Endothelial cell of umbilical vein (primary cell): ENCODE data around the gene PTGES2. TPM values are rescaled to one million over a fixed set of nuclear protein-coding genes. Genes with fewer than 3 reads are reported as not detected.

Experiments used
- Bru-seq: library from RNA; stranded (reverse); fragments of 400-500 nt; gene quantifications from one replicate; lab custom pipeline; 2021; lab: Mats Ljungman, UMichigan
- BruChase-seq, 2 experiments: library from RNA; stranded (reverse); fragments of 400-500 nt; gene quantifications; one replicate each; lab custom pipeline; 2021; lab: Mats Ljungman, UMichigan
- BruUV-seq: library from RNA; stranded (reverse); fragments of 400-500 nt; replicated peaks from 2 replicates; lab custom pipeline; 2021; lab: Mats Ljungman, UMichigan
- CTCF ChIA-PET: fragments of 300-600, 350-600 bp; sonication (Branson Sonifier 250); formaldehyde crosslinking; loops from one replicate; lab custom pipeline; 2021; ENCODE audit warnings: antibody characterized with exemption, inconsistent platforms; lab: Charles Lee
- POLR2A ChIA-PET: fragments of 300-600, 350-600 bp; sonication (Branson Sonifier 250); formaldehyde crosslinking; loops from one replicate; lab custom pipeline; 2021; ENCODE audit warnings: antibody characterized with exemption, inconsistent platforms; lab: Charles Lee
- DNase-seq: peaks from one replicate; pipeline ENCODE4 v3.0.0-alpha.2; 2011; ENCODE audit warnings: low read depth, low spot score
- FAIRE-seq: peaks from 2 replicates; lab custom pipeline; 2011; peaks lifted over from hg19 to GRCh38; lab: Jason Lieb, UNC
- H2AFZ ChIP-seq: 2 replicates; pipeline ENCODE4 v1.6.0; 2012; ENCODE audit warnings: low read depth, low read length, control low read depth, inconsistent platforms
- H3K27ac ChIP-seq: 2 replicates; pipeline ENCODE4 v1.5.1; 2011; ENCODE audit warnings: low read depth, mild to moderate bottlenecking, control low read depth, low read length, moderate library complexity; ENCODE audit not compliant: insufficient read depth
- H3K27me3 ChIP-seq, 2 experiments: 2 replicates each; pipeline versions ENCODE4 v1.6.0 to v1.6.1; 2011; ENCODE audit warnings: low read length in 2 of 2, mixed read lengths in 1 of 2; ENCODE audit not compliant: control insufficient read depth in 2 of 2, insufficient read depth in 2 of 2
- H3K36me3 ChIP-seq, 2 experiments: 2 replicates in 1 of 2; 3 replicates in 1 of 2; pipeline ENCODE4 v1.5.1; 2011; ENCODE audit warnings: low read length in 2 of 2, mild to moderate bottlenecking in 1 of 2, moderate library complexity in 1 of 2; ENCODE audit not compliant: control insufficient read depth in 2 of 2, insufficient read depth in 2 of 2; ENCODE audit errors: extremely low read depth in 1 of 2
- H3K4me1 ChIP-seq: 3 replicates; pipeline ENCODE4 v1.5.1; 2011; ENCODE audit warnings: mild to moderate bottlenecking, low read length; ENCODE audit not compliant: control insufficient read depth, insufficient read depth; ENCODE audit errors: extremely low read depth
- H3K4me2 ChIP-seq: 2 replicates; pipeline ENCODE4 v1.6.1; 2011; ENCODE audit warnings: low read length, control low read depth, mixed read lengths; ENCODE audit not compliant: insufficient read depth
- H3K4me3 ChIP-seq, 3 experiments: fragments of 200-600 bp in 1 of 3; sonication (generic), shearing (Covaris generic) in 1 of 3; replicated peaks in 1 of 3; 2 replicates each; pipeline ENCODE4 v1.5.1; 2011 to 2016; ENCODE audit warnings: control low read depth in 3 of 3, low read length in 3 of 3, mild to moderate bottlenecking in 2 of 3, inconsistent platforms in 1 of 3, low read depth in 1 of 3, moderate library complexity in 1 of 3; ENCODE audit not compliant: insufficient read depth in 1 of 3
- H3K79me2 ChIP-seq: 2 replicates; pipeline ENCODE4 v1.6.0; 2012; ENCODE audit warnings: low read length, inconsistent platforms; ENCODE audit not compliant: control insufficient read depth, insufficient read depth
- H3K9ac ChIP-seq: replicated peaks from 2 replicates; pipeline ENCODE3; 2011; ENCODE audit warnings: low read length, control low read depth; ENCODE audit not compliant: insufficient read depth; ENCODE audit errors: extremely low read depth
- H3K9me1 ChIP-seq: replicated peaks from 3 replicates; pipeline ENCODE4 v1.6.0; 2011; ENCODE audit warnings: mild to moderate bottlenecking, low read length; ENCODE audit not compliant: control insufficient read depth, insufficient read depth; ENCODE audit errors: extremely low read depth
- H3K9me3 ChIP-seq: replicated peaks from 2 replicates; pipeline ENCODE4 v1.5.1; 2012; ENCODE audit warnings: low read length, inconsistent platforms; ENCODE audit not compliant: control insufficient read depth, insufficient read depth
- H4K20me1 ChIP-seq: replicated peaks from 2 replicates; pipeline ENCODE3; 2011; ENCODE audit warnings: mild to moderate bottlenecking, low read length; ENCODE audit not compliant: control insufficient read depth, insufficient read depth; ENCODE audit errors: extremely low read depth
- EZH2 ChIP-seq: IDR thresholded peaks from 2 replicates; pipeline ENCODE4 v1.6.1; 2012; ENCODE audit warnings: borderline replicate concordance, low read depth, mild to moderate bottlenecking, moderate library complexity, low read length, inconsistent platforms; ENCODE audit not compliant: severe bottlenecking
- FOS ChIP-seq: IDR thresholded peaks from 2 replicates; pipeline ENCODE4 v1.6.1; 2011; ENCODE audit warnings: mild to moderate bottlenecking, low read length, moderate library complexity, borderline replicate concordance; ENCODE audit not compliant: insufficient read depth
- GATA2 ChIP-seq: IDR thresholded peaks from 2 replicates; pipeline ENCODE4 v1.7.0; 2011; ENCODE audit warnings: low read depth, mild to moderate bottlenecking, moderate library complexity, mixed read lengths, low read length; ENCODE audit not compliant: insufficient read length, insufficient read depth
- MAX ChIP-seq: IDR thresholded peaks from 2 replicates; pipeline ENCODE4 v1.6.1; 2011; ENCODE audit not compliant: insufficient read depth, insufficient read length
- MYC ChIP-seq: IDR thresholded peaks from one replicate; pipeline ENCODE4 v1.6.1; 2011; ENCODE audit warnings: mild to moderate bottlenecking, low read depth, low read length
- POLR2A ChIP-seq: IDR thresholded peaks from 2 replicates; pipeline ENCODE4 v1.6.1; 2012; ENCODE audit warnings: low read depth, mild to moderate bottlenecking, control low read depth, low read length
- dilution Hi-C: fragments of 300-500 bp; cut with MboI; formaldehyde crosslinking; loops from one replicate; pipeline ENCODE4 v1.15.0; 2019; ENCODE audit warnings: low sequenced_read_pairs; ENCODE audit not compliant: extremely low pct_ligation_motif_present
- intact Hi-C: fragments of 100-400 bp; cut with micrococcal nuclease; formaldehyde crosslinking; loops from one replicate; pipeline ENCODE4 v1.10.0; 2022
- long read RNA-seq: library from polyadenylated mRNA; stranded (forward); transcript quantifications from one replicate; pipeline ENCODE4 v2.0.0, GENCODE V29; 2021
- polyA minus RNA-seq, 3 experiments: library from RNA; depleted of rRNA, polyadenylated mRNA; stranded (reverse); fragments of >200 nt; gene quantifications; 1 replicate in 1 of 3; 2 replicates in 2 of 3; pipeline ENCODE4 v1.2.3, GENCODE V29; 2011
- polyA plus RNA-seq, 4 experiments: library from polyadenylated mRNA; depleted of rRNA in 3 of 4; stranded (reverse) in 3 of 4; unstranded in 1 of 4; fragments of >200 nt; gene quantifications; 2 replicates each; pipeline versions ENCODE4 v1.2.1 to v1.2.3, GENCODE V29; 2011 to 2012; ENCODE audit warnings: missing spikeins in 1 of 4
- total RNA-seq: library from RNA; stranded (reverse); gene quantifications from 2 replicates; pipeline ENCODE4 v1.2.3, GENCODE V29; 2021

Gene PTGES2
- total RNA-seq (64.2 and 69.6 TPM in 2 replicates), polyA plus RNA-seq (69.8 and 69.9 TPM in 2 replicates), polyA minus RNA-seq (45.6 and 48.0 TPM in 2 replicates), Bru-seq, nascent RNA (percentile 57 among the genes with signal in this experiment), BruChase-seq, experiment 1, labeled RNA remaining after a 6-hour chase (percentile 74 among the genes with signal in this experiment), BruChase-seq, experiment 2, labeled RNA remaining after a 2-hour chase (percentile 64 among the genes with signal in this experiment)
- polyA plus RNA-seq (2011; cell fraction: cytosol; rRNA removed), result 65.0 and 76.3 TPM in 2 replicates
- 105 and 113 TPM in 2 replicates for polyA plus RNA-seq (2011; cell fraction: nucleus; rRNA removed)
- polyA plus RNA-seq (2012), result 52.9 and 57.9 TPM in 2 replicates
- polyA minus RNA-seq (2011; cell fraction: cytosol; rRNA and poly(A)+ RNA removed), result 85.7 TPM
- 23.8 and 31.5 TPM in 2 replicates for polyA minus RNA-seq (2011; cell fraction: nucleus; rRNA and poly(A)+ RNA removed)
- long read RNA-seq, transcript PTGES2-202 (7 exons, 2,331 nt), result major isoform, 270 of 375 reads
- long read RNA-seq, partial matches to known transcripts, result 53 of 375 reads
- long read RNA-seq, other reads (novel, unspliced or antisense), result 49 of 375 reads

GRCh38 chr9:128127568-128127989, at the start of gene PTGES2:
PTGES2 (minus strand) TSS chr9:128127729; CDS start chr9:128127717, 12 bp downstream.
- DNase-seq (peak; percentile 81), FAIRE-seq (peak; percentile 80)
- Histone ChIP-seq H3K79me2 (peaks cover 11% of the 10 kb centered on the region), H3K9me1 (no peaks in the 10 kb centered on the region), H4K20me1 (no peaks in the 10 kb centered on the region), H3K27ac (peak within 1 kb of the TSS; percentile 76), H3K4me1 (peaks cover 11% of the 10 kb centered on the region), H3K9me3 (no peaks in the 10 kb centered on the region), H3K4me2 (peak within 1 kb of the TSS; percentile 82), H2AFZ (peak within 1 kb of the TSS; percentile 86), H3K9ac (peak within 1 kb of the TSS; percentile 91), H3K36me3 (peaks cover 0 to 7% of the 10 kb centered on the region in 2 experiments), H3K27me3 (peaks cover 5% of the 10 kb centered on the region in 2 experiments), H3K4me3 (peak within 1 kb of the TSS; percentile 83 to 92 (median 90))
- ChIA-PET POLR2A (no interaction called here), CTCF (interaction anchor here (2.3 kb wide), 1 partner anchor 10 kb away, joined by 31 read pairs; no protein-coding TSS in a partner anchor)
- intact Hi-C loops (loop anchor here (1.0 kb wide), 1 partner anchor 10 kb away; no protein-coding TSS in a partner anchor), dilution Hi-C loops (no loop called here)
- TF ChIP-seq FOS, result peak; percentile 6
- peak; percentile 46 for TF ChIP-seq MAX
- TF ChIP-seq MYC, result no peak
- TF ChIP-seq GATA2, result no peak
- peak; percentile 66 for TF ChIP-seq POLR2A
- no peak for TF ChIP-seq EZH2
- no TSS peak for BruUV-seq
